Measurements from ENCODE around the gene RAD9A. TPM values are rescaled to one million over a fixed set of nuclear protein-coding genes. Genes with fewer than 3 reads are reported as not detected.

Gene RAD9A
- total RNA-seq, 1 experiment from 2014 or later: 43.0 TPM

- H3K27me3 ChIP-seq (replicated peaks; ENCODE audit: insufficient read depth, low read depth, low read length, poor library complexity): no peaks in the 10 kb centered on the region
- peaks cover 22% of the 10 kb centered on the region for H3K4me1 ChIP-seq (ENCODE audit: insufficient read depth, low read length, poor library complexity, severe bottlenecking)
- no peaks in the 10 kb centered on the region for H3K36me3 ChIP-seq (ENCODE audit: insufficient read depth, low read length, poor library complexity, severe bottlenecking)
- no peak for DNase-seq (ENCODE audit: low spot score)
- CTCF ChIA-PET: interaction anchor here (0.5 kb wide), 1 partner anchor 50 kb away, joined by 3 read pairs; no protein-coding TSS in a partner anchor
- H3K27ac ChIP-seq (ENCODE audit: low read depth, low read length, poor library complexity, severe bottlenecking): no peak overlapping the region
- intact Hi-C loops (cut with micrococcal nuclease; ENCODE audit: unreplicated experiment): no loop called here
- TF ChIP-seq EZH2 (IDR thresholded peaks at IDR 0.05; ENCODE audit: borderline replicate concordance, low read depth, low read length, poor library complexity, severe bottlenecking): no peak
- BruUV-seq (replicated peaks): no TSS peak
- POLR2A ChIA-PET (ENCODE audit: low non-redundant PET): no interaction called here
- no peak overlapping the region for H3K4me3 ChIP-seq (ENCODE audit: low read depth, low read length, poor library complexity, severe bottlenecking)
- H3K9me3 ChIP-seq (ENCODE audit: low read depth, low read length, poor library complexity, severe bottlenecking): no peaks in the 10 kb centered on the region
Observed at GRCh38 chr11:67376873-67377808, 14.6 kb upstream of the RAD9A start.

GRCh38 chr11:67378544-67378943, 13.2 kb upstream of the RAD9A start:
- H3K4me1 ChIP-seq (ENCODE audit: insufficient read depth, low read length, poor library complexity, severe bottlenecking): peaks cover 18% of the 10 kb centered on the region
- CTCF ChIA-PET: no interaction called here
- no peaks in the 10 kb centered on the region for H3K9me3 ChIP-seq (ENCODE audit: low read depth, low read length, poor library complexity, severe bottlenecking)
- no TSS peak for BruUV-seq (replicated peaks)
- no peak overlapping the region for H3K4me3 ChIP-seq (ENCODE audit: low read depth, low read length, poor library complexity, severe bottlenecking)
- intact Hi-C loops (cut with micrococcal nuclease; ENCODE audit: unreplicated experiment): no loop called here
- no peak overlapping the region for H3K27ac ChIP-seq (ENCODE audit: low read depth, low read length, poor library complexity, severe bottlenecking)
- no peaks in the 10 kb centered on the region for H3K27me3 ChIP-seq (replicated peaks; ENCODE audit: insufficient read depth, low read depth, low read length, poor library complexity)
- no peak for TF ChIP-seq CTCF (conservative IDR thresholded peaks at IDR 0.05; ENCODE audit: low read depth, low read length)
- TF ChIP-seq EZH2 (IDR thresholded peaks at IDR 0.05; ENCODE audit: borderline replicate concordance, low read depth, low read length, poor library complexity, severe bottlenecking): no peak
- DNase-seq (ENCODE audit: low spot score): no peak
- POLR2A ChIA-PET (ENCODE audit: low non-redundant PET): no interaction called here
- no peaks in the 10 kb centered on the region for H3K36me3 ChIP-seq (ENCODE audit: insufficient read depth, low read length, poor library complexity, severe bottlenecking)

- no TSS peak for BruUV-seq (replicated peaks)
- Histone ChIP-seq H3K9me3 (ENCODE audit: low read depth, low read length, poor library complexity, severe bottlenecking) (no peaks in the 10 kb centered on the region), H3K4me1 (ENCODE audit: insufficient read depth, low read length, poor library complexity, severe bottlenecking) (peaks cover 10% of the 10 kb centered on the region), H3K4me3 (ENCODE audit: low read depth, low read length, poor library complexity, severe bottlenecking) (no peak overlapping the region), H3K27me3 (replicated peaks; ENCODE audit: insufficient read depth, low read depth, low read length, poor library complexity) (no peaks in the 10 kb centered on the region), H3K36me3 (ENCODE audit: insufficient read depth, low read length, poor library complexity, severe bottlenecking) (no peaks in the 10 kb centered on the region), H3K27ac (ENCODE audit: low read depth, low read length, poor library complexity, severe bottlenecking) (peak overlapping the region; percentile 17)
- no peak for TF ChIP-seq CTCF (conservative IDR thresholded peaks at IDR 0.05; ENCODE audit: low read depth, low read length)
- TF ChIP-seq EZH2 (IDR thresholded peaks at IDR 0.05; ENCODE audit: borderline replicate concordance, low read depth, low read length, poor library complexity, severe bottlenecking): no peak
- no peak for DNase-seq (ENCODE audit: low spot score)
- POLR2A ChIA-PET (ENCODE audit: low non-redundant PET): no interaction called here
- intact Hi-C loops (cut with micrococcal nuclease; ENCODE audit: unreplicated experiment): loop anchor here (10.0 kb wide), 2 partner anchors 295 to 325 kb away; partner anchors contain the start of gene RHOD
- CTCF ChIA-PET: interaction anchor here (0.6 to 5.9 kb wide), 3 partner anchors 27 to 646 kb away, joined by 4 to 78 read pairs (median 5); partner anchors contain the start of gene POLD4
Observed at GRCh38 chr11:67379061-67380058, 12.4 kb upstream of the RAD9A start.
